Mesothelial cell of epicardium (in vitro differentiated cells): ENCODE data around the gene ZNF180. TPM values are rescaled to one million over a fixed set of nuclear protein-coding genes. Genes with fewer than 3 reads are reported as not detected.

Experiments used
- DNase-seq, 2 experiments: peaks; one replicate each; pipeline ENCODE4 v3.0.0; 2021; ENCODE audit warnings: low spot score in 2 of 2; ENCODE audit not compliant: unreplicated experiment in 2 of 2
- H3K27ac Mint-ChIP-seq: 2 replicates; pipeline ENCODE4 v1.8.0; 2021; ENCODE audit warnings: mixed read lengths
- H3K27me3 Mint-ChIP-seq: 2 replicates; pipeline ENCODE4 v1.8.0; 2021; ENCODE audit warnings: low read depth, mixed read lengths
- H3K36me3 Mint-ChIP-seq: 2 replicates; pipeline ENCODE4 v1.8.0; 2021; ENCODE audit warnings: mixed read lengths
- H3K4me1 Mint-ChIP-seq: 2 replicates; pipeline ENCODE4 v1.8.0; 2021; ENCODE audit warnings: mixed read lengths
- H3K4me3 Mint-ChIP-seq: 2 replicates; pipeline ENCODE4 v1.8.0; 2021; ENCODE audit warnings: mild to moderate bottlenecking, moderate library complexity, mixed read lengths
- H3K9me3 Mint-ChIP-seq: 2 replicates; pipeline ENCODE4 v1.8.0; 2021; ENCODE audit warnings: mixed read lengths
- total RNA-seq: library from RNA; stranded (reverse); gene quantifications from 3 replicates; pipeline ENCODE4 v1.2.1, GENCODE V29; 2021
- TF ChIP-seq, protein P1 (sequence below): fragments of 200-600 bp; sonication (generic); IDR thresholded peaks from one replicate; pipeline ENCODE4 v1.5.0; 2021; ENCODE audit warnings: antibody characterized with exemption; ENCODE audit not compliant: unreplicated experiment

Gene ZNF180
- total RNA-seq, 1 donor from 2014 or later, result 13.1 TPM

DNA sequence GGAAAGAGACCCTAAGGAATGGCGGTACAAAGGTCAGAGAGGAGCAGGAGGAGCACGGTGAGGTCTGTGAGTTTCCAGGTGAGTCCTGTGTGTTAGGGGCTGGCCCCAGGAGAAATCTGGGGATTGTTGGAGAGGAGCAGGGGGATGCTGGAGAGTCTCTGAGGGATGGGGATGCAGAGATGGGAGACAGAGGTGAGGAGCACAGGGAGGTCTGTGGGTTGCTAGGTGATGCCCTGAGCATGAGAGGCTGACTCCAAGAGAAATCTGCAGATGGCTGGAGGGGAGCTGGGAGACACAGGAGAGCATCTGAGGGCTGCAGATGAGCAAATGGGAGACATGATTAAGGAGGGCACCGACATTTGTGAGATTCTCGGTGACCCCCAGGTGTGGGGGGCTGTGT is 48.0 kb downstream of the ZNF180 start:
- peaks cover 56% of the 10 kb centered on the region for H3K9me3 Mint-ChIP-seq
- H3K4me1 Mint-ChIP-seq, result peaks cover 5% of the 10 kb centered on the region
- TF ChIP-seq, protein P1, sequence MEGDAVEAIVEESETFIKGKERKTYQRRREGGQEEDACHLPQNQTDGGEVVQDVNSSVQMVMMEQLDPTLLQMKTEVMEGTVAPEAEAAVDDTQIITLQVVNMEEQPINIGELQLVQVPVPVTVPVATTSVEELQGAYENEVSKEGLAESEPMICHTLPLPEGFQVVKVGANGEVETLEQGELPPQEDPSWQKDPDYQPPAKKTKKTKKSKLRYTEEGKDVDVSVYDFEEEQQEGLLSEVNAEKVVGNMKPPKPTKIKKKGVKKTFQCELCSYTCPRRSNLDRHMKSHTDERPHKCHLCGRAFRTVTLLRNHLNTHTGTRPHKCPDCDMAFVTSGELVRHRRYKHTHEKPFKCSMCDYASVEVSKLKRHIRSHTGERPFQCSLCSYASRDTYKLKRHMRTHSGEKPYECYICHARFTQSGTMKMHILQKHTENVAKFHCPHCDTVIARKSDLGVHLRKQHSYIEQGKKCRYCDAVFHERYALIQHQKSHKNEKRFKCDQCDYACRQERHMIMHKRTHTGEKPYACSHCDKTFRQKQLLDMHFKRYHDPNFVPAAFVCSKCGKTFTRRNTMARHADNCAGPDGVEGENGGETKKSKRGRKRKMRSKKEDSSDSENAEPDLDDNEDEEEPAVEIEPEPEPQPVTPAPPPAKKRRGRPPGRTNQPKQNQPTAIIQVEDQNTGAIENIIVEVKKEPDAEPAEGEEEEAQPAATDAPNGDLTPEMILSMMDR, result no peak
- no peaks in the 10 kb centered on the region for H3K27me3 Mint-ChIP-seq
- H3K36me3 Mint-ChIP-seq, result peaks cover 8% of the 10 kb centered on the region
- no peak for DNase-seq
- H3K27ac Mint-ChIP-seq, result no peak overlapping the region
- no peak overlapping the region for H3K4me3 Mint-ChIP-seq

DNA sequence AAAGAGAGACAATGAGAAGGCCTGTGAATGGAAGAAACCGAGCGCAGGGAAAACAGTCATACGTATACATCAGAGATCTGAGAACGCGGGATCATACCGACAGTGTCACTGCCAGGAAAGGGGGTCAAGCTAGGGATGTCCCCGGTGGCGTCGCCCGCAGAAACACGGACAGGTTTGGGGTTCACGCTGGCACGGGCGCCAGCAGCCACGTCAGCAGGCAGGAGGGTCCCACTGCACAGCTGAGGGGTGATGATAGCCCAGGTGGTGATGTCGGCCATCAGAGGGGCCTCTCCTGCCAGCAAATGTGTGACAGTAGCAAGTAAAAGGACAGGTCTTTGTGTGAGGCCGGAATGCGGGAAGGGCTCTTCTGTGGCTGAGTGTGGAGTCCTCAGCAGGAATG is 48.6 kb downstream of the ZNF180 start:
- no peak overlapping the region for H3K4me3 Mint-ChIP-seq
- no peaks in the 10 kb centered on the region for H3K27me3 Mint-ChIP-seq
- no peak for DNase-seq
- H3K27ac Mint-ChIP-seq, result no peak overlapping the region
- peaks cover 5% of the 10 kb centered on the region for H3K4me1 Mint-ChIP-seq
- H3K36me3 Mint-ChIP-seq, result peaks cover 9% of the 10 kb centered on the region
- peaks cover 57% of the 10 kb centered on the region for H3K9me3 Mint-ChIP-seq
- TF ChIP-seq, protein P1, result no peak

DNA sequence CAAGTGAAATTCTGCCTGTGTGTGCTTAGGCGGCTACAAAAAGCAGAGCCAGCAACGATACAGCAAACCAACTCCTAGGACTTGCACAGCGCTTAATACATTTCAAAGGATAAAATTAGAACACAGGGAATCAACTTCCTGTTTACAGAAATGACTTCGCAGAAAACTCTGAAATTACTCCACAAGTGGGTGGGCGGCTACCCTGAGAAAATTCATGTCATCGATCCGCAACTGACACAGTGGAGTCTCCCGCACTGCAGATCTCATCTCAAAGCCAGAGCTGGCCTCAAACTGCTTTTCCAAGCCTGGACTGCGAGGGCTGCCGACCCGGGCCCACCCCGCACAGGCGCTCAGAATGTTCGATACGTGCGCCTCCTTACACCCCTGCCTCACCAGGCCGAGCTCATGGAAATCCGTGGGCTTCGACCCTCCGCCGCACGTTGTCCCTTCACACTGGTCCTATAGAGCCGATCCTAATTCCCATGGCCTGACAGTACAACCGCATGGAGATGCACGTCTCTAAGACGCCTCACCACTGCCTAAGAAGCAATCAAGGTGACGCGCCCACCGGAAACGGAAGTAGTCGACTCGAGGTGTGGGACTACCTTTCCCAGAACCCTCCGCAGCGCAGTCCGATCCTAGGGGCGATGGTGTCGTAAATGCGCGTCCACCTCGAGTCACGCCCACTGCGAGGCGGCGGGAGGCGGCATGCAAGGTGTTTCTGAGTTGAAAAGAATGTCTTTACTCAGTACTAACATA is 52.2 kb downstream of the ZNF180 start, which contains the start of gene ZNF229:
TSS of gene ZNF229 (minus strand) at position 557 of the 759 bp plus-strand sequence. CDS start 5,625 bp downstream, outside the sequence.
- Mint-ChIP-seq H3K36me3 (peaks cover 36% of the 10 kb centered on the region), H3K9me3 (peaks cover 63% of the 10 kb centered on the region), H3K4me1 (peaks cover 5% of the 10 kb centered on the region), H3K4me3 (peak within 1 kb of the TSS; percentile 85), H3K27ac (peak within 1 kb of the TSS; percentile 92), H3K27me3 (no peaks in the 10 kb centered on the region)
- TF ChIP-seq, protein P1, result no peak
- DNase-seq, result peak; percentile 54 to 66

DNA sequence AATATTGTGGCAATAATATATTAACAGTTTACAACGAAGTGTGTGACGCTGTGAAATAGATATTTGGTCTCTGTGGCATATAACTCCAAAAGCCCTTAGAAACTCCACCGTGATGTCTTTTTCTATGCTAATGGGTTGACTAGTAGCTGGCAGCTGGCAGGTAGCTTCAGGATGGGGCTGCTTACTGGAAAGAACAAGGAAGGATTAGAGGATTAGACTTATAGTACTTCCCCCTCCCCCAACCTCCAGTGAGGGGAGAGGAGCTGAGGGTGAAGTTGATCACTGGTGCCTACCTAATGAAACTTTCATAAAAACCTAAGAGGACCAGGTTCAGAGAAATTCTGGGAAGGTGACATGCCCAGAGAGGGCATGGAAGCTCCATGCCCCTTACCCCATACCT is 61.9 kb downstream of the ZNF180 start:
- TF ChIP-seq, protein P1, result no peak
- DNase-seq, result no peak
- no peak overlapping the region for H3K27ac Mint-ChIP-seq
- H3K4me1 Mint-ChIP-seq, result no peaks in the 10 kb centered on the region
- H3K9me3 Mint-ChIP-seq, result peaks cover 62% of the 10 kb centered on the region
- peaks cover 66% of the 10 kb centered on the region for H3K36me3 Mint-ChIP-seq
- H3K27me3 Mint-ChIP-seq, result no peaks in the 10 kb centered on the region
- H3K4me3 Mint-ChIP-seq, result no peak overlapping the region

DNA sequence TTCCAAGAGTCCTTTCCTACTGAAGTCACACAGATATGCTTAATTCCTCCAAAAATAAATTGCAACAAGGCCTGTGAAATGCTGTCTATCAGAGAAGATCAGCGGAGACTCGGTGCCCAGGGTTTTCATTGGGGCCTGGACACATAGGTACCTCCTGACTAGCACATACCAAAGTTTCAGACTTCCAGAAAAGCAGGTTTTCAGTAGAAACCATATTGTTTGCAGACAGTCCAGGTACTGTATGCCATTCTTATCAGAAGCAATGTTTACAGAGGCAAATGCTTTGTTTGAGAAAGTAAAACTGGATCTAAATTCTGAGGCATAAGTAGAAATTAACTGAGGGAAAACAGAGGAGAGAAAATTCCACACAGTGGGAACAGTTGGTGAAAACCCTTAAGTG is 64.9 kb downstream of the ZNF180 start:
- peaks cover 66% of the 10 kb centered on the region for H3K9me3 Mint-ChIP-seq
- H3K27me3 Mint-ChIP-seq, result no peaks in the 10 kb centered on the region
- no peak for DNase-seq
- H3K4me3 Mint-ChIP-seq, result no peak overlapping the region
- H3K36me3 Mint-ChIP-seq, result peaks cover 68% of the 10 kb centered on the region
- TF ChIP-seq, protein P1, result no peak
- H3K4me1 Mint-ChIP-seq, result no peaks in the 10 kb centered on the region
- H3K27ac Mint-ChIP-seq, result no peak overlapping the region
